ENCODE results near the gene HAUS3. TPM values are rescaled to one million over a fixed set of nuclear protein-coding genes. Genes with fewer than 3 reads are reported as not detected.

The HAUS3 gene
- total RNA-seq, 1 experiment from 2014 or later = 18.0 TPM

DNA sequence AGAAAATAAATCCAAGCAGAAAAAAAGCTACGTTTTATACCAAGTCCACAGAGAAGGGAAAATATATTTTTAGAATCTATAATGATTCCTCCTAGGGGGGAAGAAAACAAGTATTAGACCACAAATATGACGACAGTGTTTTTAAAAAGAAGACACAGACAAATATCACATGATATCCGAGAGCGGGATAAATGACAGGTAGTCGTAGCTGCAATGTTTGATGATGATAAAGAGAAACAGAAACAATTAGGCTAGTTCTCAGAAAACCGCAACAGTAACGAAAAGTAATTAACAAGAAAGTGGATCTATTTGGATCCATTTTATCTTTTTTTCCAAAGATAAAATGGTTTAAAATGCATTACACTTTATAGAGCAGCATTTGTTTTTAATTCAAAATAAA lies 918 bp downstream of the HAUS3 start:
- H3K27me3 ChIP-seq (ENCODE audit: insufficient read depth, low read length) = no peaks in the 10 kb centered on the region
- H3K56ac ChIP-seq (ENCODE audit: insufficient read length, low read depth, low read length) = no peak overlapping the region
- no peak overlapping the region for H3K27ac Mint-ChIP-seq
- no peak overlapping the region for H3K23ac ChIP-seq (ENCODE audit: insufficient read length, low read depth, low read length)
- H3K23me2 ChIP-seq (ENCODE audit: insufficient read length, low read depth, low read length, poor library complexity, severe bottlenecking) = peaks cover 3% of the 10 kb centered on the region
- H3K9me3 Mint-ChIP-seq = peaks cover 13 to 17% of the 10 kb centered on the region in 2 experiments
- no peak overlapping the region for H3K18ac ChIP-seq (ENCODE audit: insufficient read length, low read depth, low read length)
- no peaks in the 10 kb centered on the region for H4K20me1 ChIP-seq (ENCODE audit: control insufficient read depth, insufficient read depth, insufficient read length)
- whole genome bisulfite sequencing (ENCODE audit: extremely low coverage, insufficient read length, low lambda C conversion rate) = no CpG with 5 or more reads among the region's 7 CpGs
- no peak overlapping the region for H4K8ac ChIP-seq (replicated peaks; ENCODE audit: insufficient read length, low read depth, low read length)
- H3T11ph ChIP-seq (ENCODE audit: low read length) = no peak overlapping the region
- H3K4me1 ChIP-seq (ENCODE audit: insufficient read depth, low read length) = no peaks in the 10 kb centered on the region
- peaks cover 6% of the 10 kb centered on the region; the same call in 1 of the 2 replicates for H3K79me2 ChIP-seq (ENCODE audit: insufficient read depth, low read length)
- H2BK5ac ChIP-seq (ENCODE audit: insufficient read length, low read length) = no peak overlapping the region
- peaks cover 5% of the 10 kb centered on the region for H3K27me3 Mint-ChIP-seq (ENCODE audit: low read depth)
- no peak overlapping the region for H2AFZ ChIP-seq (ENCODE audit: low read length)
- H3K4me2 ChIP-seq (ENCODE audit: insufficient read depth, insufficient read length, low read length) = peak overlapping the region; percentile 63
- H3K4me1 Mint-ChIP-seq = peaks cover 22 to 32% of the 10 kb centered on the region in 2 experiments
- H3K79me1 ChIP-seq (ENCODE audit: insufficient read depth, low read depth, low read length, poor library complexity, severe bottlenecking) = no peaks in the 10 kb centered on the region
- H2BK120ac ChIP-seq (ENCODE audit: low read depth, low read length, poor library complexity, severe bottlenecking) = no peak overlapping the region
- H2BK12ac ChIP-seq (ENCODE audit: insufficient read length, low read depth, low read length) = no peak overlapping the region
- peaks cover 9 to 29% (median 27%) of the 10 kb centered on the region in 3 experiments; a peak in 6 of 7 replicates for H3K36me3 Mint-ChIP-seq (ENCODE audit: insufficient read depth in 1 of 3, low read depth in 3 of 3)
- no peak overlapping the region for H2BK20ac ChIP-seq (ENCODE audit: low read depth, low read length, poor library complexity, severe bottlenecking)
- H3K14ac ChIP-seq (ENCODE audit: insufficient read depth, low read length) = no peak overlapping the region
- H3K27ac ChIP-seq (ENCODE audit: insufficient read length, low read depth, low read length) = no peak overlapping the region
- no peak overlapping the region for H3K4ac ChIP-seq (ENCODE audit: low read depth, low read length)
- no peak overlapping the region for H4K5ac ChIP-seq (ENCODE audit: insufficient read length, low read depth, low read length)
- H3K4me3 Mint-ChIP-seq = peak overlapping the region; percentile 88 to 93
- H4K91ac ChIP-seq (ENCODE audit: insufficient read length, low read depth, low read length) = no peak overlapping the region
- DNase-seq = no peak
- no peaks in the 10 kb centered on the region for H3K9me3 ChIP-seq (ENCODE audit: control insufficient read depth, low read depth, low read length)
- H3K9ac ChIP-seq (ENCODE audit: extremely low read depth, insufficient read length, low read length) = peak overlapping the region; percentile 71
- TF ChIP-seq, protein P1, sequence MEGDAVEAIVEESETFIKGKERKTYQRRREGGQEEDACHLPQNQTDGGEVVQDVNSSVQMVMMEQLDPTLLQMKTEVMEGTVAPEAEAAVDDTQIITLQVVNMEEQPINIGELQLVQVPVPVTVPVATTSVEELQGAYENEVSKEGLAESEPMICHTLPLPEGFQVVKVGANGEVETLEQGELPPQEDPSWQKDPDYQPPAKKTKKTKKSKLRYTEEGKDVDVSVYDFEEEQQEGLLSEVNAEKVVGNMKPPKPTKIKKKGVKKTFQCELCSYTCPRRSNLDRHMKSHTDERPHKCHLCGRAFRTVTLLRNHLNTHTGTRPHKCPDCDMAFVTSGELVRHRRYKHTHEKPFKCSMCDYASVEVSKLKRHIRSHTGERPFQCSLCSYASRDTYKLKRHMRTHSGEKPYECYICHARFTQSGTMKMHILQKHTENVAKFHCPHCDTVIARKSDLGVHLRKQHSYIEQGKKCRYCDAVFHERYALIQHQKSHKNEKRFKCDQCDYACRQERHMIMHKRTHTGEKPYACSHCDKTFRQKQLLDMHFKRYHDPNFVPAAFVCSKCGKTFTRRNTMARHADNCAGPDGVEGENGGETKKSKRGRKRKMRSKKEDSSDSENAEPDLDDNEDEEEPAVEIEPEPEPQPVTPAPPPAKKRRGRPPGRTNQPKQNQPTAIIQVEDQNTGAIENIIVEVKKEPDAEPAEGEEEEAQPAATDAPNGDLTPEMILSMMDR (conservative IDR thresholded peaks at IDR 0.05) = no peak
- no peak overlapping the region for H2AK5ac ChIP-seq (ENCODE audit: insufficient read length, low read length)
- H2BK15ac ChIP-seq (ENCODE audit: low read depth, low read length) = no peak overlapping the region
